Caco-2 (cell line): Measurements from ENCODE around the gene KLHL30. TPM values are rescaled to one million over a fixed set of nuclear protein-coding genes. Genes with fewer than 3 reads are reported as not detected.

Experiments used
- BruUV-seq: library from RNA; stranded (reverse); fragments of 400-500 nt; replicated peaks from 2 replicates; lab custom pipeline; 2021; lab: Mats Ljungman, UMichigan
- CTCF ChIA-PET: fragments of 300-600 bp; sonication (Branson Sonifier 250); formaldehyde crosslinking; loops from one replicate; lab custom pipeline; 2022; ENCODE audit warnings: antibody characterized with exemption; lab: Charles Lee
- POLR2A ChIA-PET: fragments of 300-600 bp; sonication (Branson Sonifier 250); formaldehyde crosslinking; loops from one replicate; lab custom pipeline; 2022; ENCODE audit warnings: antibody characterized with exemption; lab: Charles Lee
- DNase-seq, 2 experiments: peaks; one replicate each; pipeline versions ENCODE4 v3.0.0 to v3.0.0-alpha.2; 2020 to 2022
- H3K27me3 ChIP-seq: replicated peaks from 2 replicates; pipeline ENCODE4 v1.6.0; 2011; ENCODE audit warnings: low read length; ENCODE audit not compliant: control insufficient read depth, insufficient read depth
- H3K36me3 ChIP-seq: 2 replicates; pipeline ENCODE4 v1.5.1; 2011; ENCODE audit warnings: low read length; ENCODE audit not compliant: control insufficient read depth, insufficient read depth
- H3K4me1 ChIP-seq: fragments of 250-450 bp; sonication (Bioruptor Pico); 2 replicates; pipeline ENCODE4 v1.5.1; 2020; ENCODE audit warnings: mild to moderate bottlenecking
- H3K4me3 ChIP-seq: 2 replicates; pipeline ENCODE4 v1.5.1; 2011; ENCODE audit warnings: low read depth, mild to moderate bottlenecking, control low read depth, low read length
- H3K9me3 ChIP-seq: fragments of 250-450 bp; sonication (Bioruptor Pico); 2 replicates; pipeline ENCODE4 v1.5.1; 2020; ENCODE audit warnings: mild to moderate bottlenecking, moderate library complexity
- H3K27ac Mint-ChIP-seq: one replicate; pipeline ENCODE4 v1.8.0; 2022; ENCODE audit warnings: mixed read lengths; ENCODE audit not compliant: unreplicated experiment
- H3K27me3 Mint-ChIP-seq: one replicate; pipeline ENCODE4 v1.8.0; 2022; ENCODE audit warnings: mixed read lengths; ENCODE audit not compliant: insufficient read depth, unreplicated experiment
- H3K36me3 Mint-ChIP-seq: one replicate; pipeline ENCODE4 v1.8.0; 2022; ENCODE audit warnings: mild to moderate bottlenecking, mixed read lengths; ENCODE audit not compliant: insufficient read depth, unreplicated experiment
- H3K4me1 Mint-ChIP-seq: one replicate; pipeline ENCODE4 v1.8.0; 2022; ENCODE audit warnings: low read depth, mixed read lengths; ENCODE audit not compliant: unreplicated experiment
- H3K4me3 Mint-ChIP-seq: one replicate; pipeline ENCODE4 v1.8.0; 2022; ENCODE audit warnings: mild to moderate bottlenecking, moderate library complexity, mixed read lengths; ENCODE audit not compliant: unreplicated experiment
- H3K9me3 Mint-ChIP-seq: one replicate; pipeline ENCODE4 v1.8.0; 2022; ENCODE audit warnings: mixed read lengths; ENCODE audit not compliant: unreplicated experiment
- CTCF ChIP-seq, 2 experiments: fragments of 200-600 bp in 1 of 2; IDR thresholded peaks; 1 replicate in 1 of 2; 2 replicates in 1 of 2; pipeline versions ENCODE4 v1.5.1 to v1.8.0; 2011 to 2022; ENCODE audit warnings: antibody characterized with exemption in 1 of 2, control low read depth in 1 of 2, inconsistent platforms in 1 of 2, low read depth in 1 of 2, low read length in 1 of 2, mild to moderate bottlenecking in 1 of 2, moderate library complexity in 1 of 2; ENCODE audit not compliant: insufficient read depth in 1 of 2, severe bottlenecking in 1 of 2, unreplicated experiment in 1 of 2
- intact Hi-C: fragments of 100-400 bp; cut with micrococcal nuclease; formaldehyde crosslinking; loops from one replicate; pipeline ENCODE4 v1.10.0; 2022; ENCODE audit not compliant: unreplicated experiment
- total RNA-seq: library from RNA; stranded (reverse); gene quantifications from 2 replicates; pipeline ENCODE4 v1.2.3, GENCODE V29; 2022

KLHL30 gene
- total RNA-seq, 1 experiment from 2014 or later: 0.36 TPM

- no peak for DNase-seq
- H3K4me3 Mint-ChIP-seq: no peak overlapping the region
- CTCF ChIA-PET: no interaction called here
- Histone ChIP-seq H3K27me3 (no peaks in the 10 kb centered on the region), H3K36me3 (no peaks in the 10 kb centered on the region), H3K4me3 (no peak overlapping the region), H3K9me3 (no peaks in the 10 kb centered on the region), H3K4me1 (no peaks in the 10 kb centered on the region)
- H3K4me1 Mint-ChIP-seq: no peaks in the 10 kb centered on the region
- H3K9me3 Mint-ChIP-seq: no peaks in the 10 kb centered on the region
- no peaks in the 10 kb centered on the region for H3K27me3 Mint-ChIP-seq
- H3K27ac Mint-ChIP-seq: no peak overlapping the region
- intact Hi-C loops: no loop called here
- peaks cover 11% of the 10 kb centered on the region for H3K36me3 Mint-ChIP-seq
- TF ChIP-seq CTCF (IDR thresholded peaks at IDR 0.05; ENCODE audit: insufficient read depth in 1 of 2, low read depth in 1 of 2, low read length in 1 of 2, severe bottlenecking in 1 of 2, unreplicated experiment in 1 of 2): no peak
- POLR2A ChIA-PET: no interaction called here
- BruUV-seq: no TSS peak
Observed at GRCh38 chr2:238091436-238092060, 46.9 kb upstream of the KLHL30 start.

- Mint-ChIP-seq H3K4me1 (no peaks in the 10 kb centered on the region), H3K4me3 (no peak overlapping the region), H3K27ac (peak overlapping the region; percentile 49), H3K36me3 (peaks cover 16% of the 10 kb centered on the region), H3K9me3 (no peaks in the 10 kb centered on the region), H3K27me3 (no peaks in the 10 kb centered on the region)
- no peaks in the 10 kb centered on the region for H3K36me3 ChIP-seq
- H3K4me1 ChIP-seq: no peaks in the 10 kb centered on the region
- no TSS peak for BruUV-seq
- CTCF ChIA-PET: no interaction called here
- intact Hi-C loops: no loop called here
- no peak for DNase-seq
- no peaks in the 10 kb centered on the region for H3K27me3 ChIP-seq
- no peaks in the 10 kb centered on the region for H3K9me3 ChIP-seq
- TF ChIP-seq CTCF (IDR thresholded peaks at IDR 0.05; ENCODE audit: insufficient read depth in 1 of 2, low read depth in 1 of 2, low read length in 1 of 2, severe bottlenecking in 1 of 2, unreplicated experiment in 1 of 2): no peak
- H3K4me3 ChIP-seq: no peak overlapping the region
- POLR2A ChIA-PET: no interaction called here
Observed at GRCh38 chr2:238092486-238093035, 45.9 kb upstream of the KLHL30 start.

GRCh38 chr2:238093181-238094140, 45.0 kb upstream of the KLHL30 start:
- no peak for TF ChIP-seq CTCF (IDR thresholded peaks at IDR 0.05; ENCODE audit: insufficient read depth in 1 of 2, low read depth in 1 of 2, low read length in 1 of 2, severe bottlenecking in 1 of 2, unreplicated experiment in 1 of 2)
- peak overlapping the region; percentile 49 for H3K27ac Mint-ChIP-seq
- no peak for DNase-seq
- ChIA-PET CTCF (no interaction called here), POLR2A (no interaction called here)
- Histone ChIP-seq H3K4me1 (no peaks in the 10 kb centered on the region), H3K36me3 (no peaks in the 10 kb centered on the region), H3K27me3 (no peaks in the 10 kb centered on the region), H3K9me3 (no peaks in the 10 kb centered on the region), H3K4me3 (no peak overlapping the region)
- BruUV-seq: no TSS peak
- H3K4me3 Mint-ChIP-seq: no peak overlapping the region
- no peaks in the 10 kb centered on the region for H3K27me3 Mint-ChIP-seq
- no peaks in the 10 kb centered on the region for H3K4me1 Mint-ChIP-seq
- H3K36me3 Mint-ChIP-seq: peaks cover 17% of the 10 kb centered on the region
- intact Hi-C loops: no loop called here
- no peaks in the 10 kb centered on the region for H3K9me3 Mint-ChIP-seq
